ENCODE measurements around the gene SYT7.

The SYT7 gene

GRCh38 chr11:61609000-61609979 lies 28.4 kb upstream of the SYT7 start:
- TF ChIP-seq CTCF (IDR thresholded peaks at IDR 0.05; ENCODE audit: insufficient read depth, low read depth, low read length, missing control alignments): no peak
- no peak overlapping the region for H3K4me3 ChIP-seq (ENCODE audit: low read length)

GRCh38 chr11:61607920-61608599 lies 27.2 kb upstream of the SYT7 start:
- TF ChIP-seq CTCF (IDR thresholded peaks at IDR 0.05; ENCODE audit: insufficient read depth, low read depth, low read length, missing control alignments): no peak
- no peak for DNase-seq (ENCODE audit: low read depth)
- no peak overlapping the region for H3K4me3 ChIP-seq (ENCODE audit: low read length)

More at GRCh38 chr11:61609000-61609979, 28.4 kb upstream of the SYT7 start:
- DNase-seq (ENCODE audit: low read depth): no peak

DNA sequence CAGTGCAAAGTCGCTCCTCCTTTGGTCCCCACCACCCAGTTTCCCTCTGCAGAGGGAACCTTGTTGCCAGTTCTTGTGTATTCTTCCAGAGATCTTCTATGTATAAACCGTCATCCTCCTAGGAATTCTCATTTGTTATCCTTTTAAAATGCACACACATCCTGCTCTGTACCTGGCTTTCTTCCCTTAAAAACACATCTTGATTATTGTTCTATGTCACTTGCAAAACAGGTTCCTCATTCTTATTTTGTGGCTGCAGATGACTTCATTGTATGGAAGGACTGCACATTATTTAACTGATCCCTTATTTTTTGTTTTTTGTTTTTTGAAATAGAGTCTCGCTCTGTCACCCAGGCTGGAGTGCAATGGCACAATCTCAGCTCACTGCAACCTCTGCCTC lies 26.6 kb upstream of the SYT7 start:
- DNase-seq (ENCODE audit: low read depth): no peak
- H3K4me3 ChIP-seq (ENCODE audit: low read length): no peak overlapping the region

GRCh38 chr11:61603667-61604066 lies 22.8 kb upstream of the SYT7 start:
- H3K4me3 ChIP-seq (ENCODE audit: low read length): no peak overlapping the region
- no peak for DNase-seq (ENCODE audit: low read depth)
- TF ChIP-seq CTCF (IDR thresholded peaks at IDR 0.05; ENCODE audit: insufficient read depth, low read depth, low read length, missing control alignments): no peak

More for the DNA sequence above, 26.6 kb upstream of the SYT7 start:
- no peak for TF ChIP-seq CTCF (IDR thresholded peaks at IDR 0.05; ENCODE audit: insufficient read depth, low read depth, low read length, missing control alignments)

- TF ChIP-seq CTCF (IDR thresholded peaks at IDR 0.05; ENCODE audit: insufficient read depth, low read depth, low read length, missing control alignments): no peak
- DNase-seq (ENCODE audit: low read depth): peak; percentile 99
- no peak overlapping the region for H3K4me3 ChIP-seq (ENCODE audit: low read length)
These were observed 22.1 kb upstream of the SYT7 start for GRCh38 chr11:61602775-61603569.

DNA sequence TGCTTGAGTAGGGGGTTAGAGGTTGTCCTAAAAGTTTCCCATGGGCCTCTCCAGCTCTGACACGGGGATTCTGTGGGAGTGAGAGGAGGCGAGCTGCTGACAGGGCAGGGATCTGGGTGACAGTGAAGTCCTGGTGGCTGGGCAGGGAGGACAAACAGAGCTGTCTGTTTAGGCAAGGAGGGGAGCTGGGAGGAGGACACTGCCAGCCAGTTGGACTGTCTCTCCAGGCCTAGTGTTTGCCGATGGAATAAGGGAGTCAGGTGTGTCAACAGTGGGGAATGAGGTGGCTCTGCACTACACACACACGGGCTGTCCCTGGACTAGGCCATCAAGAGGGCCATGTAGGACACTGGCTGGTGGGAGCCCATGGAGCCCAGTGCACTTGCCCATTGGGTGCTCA lies 20.6 kb upstream of the SYT7 start:
- no peak overlapping the region for H3K4me3 ChIP-seq (ENCODE audit: low read length)
- no peak for TF ChIP-seq CTCF (IDR thresholded peaks at IDR 0.05; ENCODE audit: insufficient read depth, low read depth, low read length, missing control alignments)
- DNase-seq (ENCODE audit: low read depth): no peak

All from epithelial cell of esophagus (primary cell).